ENCODE data around the gene DLST. TPM values are rescaled to one million over a fixed set of nuclear protein-coding genes. Genes with fewer than 3 reads are reported as not detected.

Gene DLST
- total RNA-seq, 1 donor from 2014 or later: 52.2 TPM

DNA sequence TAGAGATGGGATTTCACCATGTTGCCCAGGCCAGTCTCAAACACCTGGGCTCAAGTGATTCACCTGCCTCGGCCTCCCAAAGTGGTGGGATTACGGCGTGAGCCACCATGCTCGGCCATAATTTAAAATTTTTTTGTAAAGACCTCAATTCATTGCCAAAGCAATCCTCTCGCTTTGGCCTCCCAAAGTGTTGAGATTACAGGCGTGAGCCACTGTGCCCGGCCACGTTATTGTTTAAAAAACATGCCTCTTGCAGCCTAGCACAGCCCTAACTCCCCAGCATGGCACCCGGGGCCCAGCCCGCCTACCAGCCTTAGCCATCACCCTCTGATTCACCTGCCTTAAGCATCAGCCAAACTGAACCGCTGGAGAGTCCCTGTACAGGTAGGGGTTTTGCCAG is 54.4 kb downstream of the DLST start:
- Histone ChIP-seq H3K9ac (no peak overlapping the region), H3K27me3 (no peaks in the 10 kb centered on the region), H3K4me3 (no peak overlapping the region), H4K20me1 (ENCODE audit: low read depth) (no peaks in the 10 kb centered on the region), H3K4me1 (no peaks in the 10 kb centered on the region), H2AFZ (replicated peaks) (no peak overlapping the region), H3K36me3 (no peaks in the 10 kb centered on the region), H3F3A (ENCODE audit: low read depth) (no peaks in the 10 kb centered on the region), H3K9me3 (ENCODE audit: low read depth) (no peaks in the 10 kb centered on the region), H3K79me2 (ENCODE audit: low read depth) (no peaks in the 10 kb centered on the region), H3K4me2 (no peak overlapping the region), H3K27ac (no peak overlapping the region)
- TF ChIP-seq EZH2 (IDR thresholded peaks at IDR 0.05) (no peak), EZH2phosphoT487 (IDR thresholded peaks at IDR 0.05) (no peak)
- TF ChIP-seq, protein P1, sequence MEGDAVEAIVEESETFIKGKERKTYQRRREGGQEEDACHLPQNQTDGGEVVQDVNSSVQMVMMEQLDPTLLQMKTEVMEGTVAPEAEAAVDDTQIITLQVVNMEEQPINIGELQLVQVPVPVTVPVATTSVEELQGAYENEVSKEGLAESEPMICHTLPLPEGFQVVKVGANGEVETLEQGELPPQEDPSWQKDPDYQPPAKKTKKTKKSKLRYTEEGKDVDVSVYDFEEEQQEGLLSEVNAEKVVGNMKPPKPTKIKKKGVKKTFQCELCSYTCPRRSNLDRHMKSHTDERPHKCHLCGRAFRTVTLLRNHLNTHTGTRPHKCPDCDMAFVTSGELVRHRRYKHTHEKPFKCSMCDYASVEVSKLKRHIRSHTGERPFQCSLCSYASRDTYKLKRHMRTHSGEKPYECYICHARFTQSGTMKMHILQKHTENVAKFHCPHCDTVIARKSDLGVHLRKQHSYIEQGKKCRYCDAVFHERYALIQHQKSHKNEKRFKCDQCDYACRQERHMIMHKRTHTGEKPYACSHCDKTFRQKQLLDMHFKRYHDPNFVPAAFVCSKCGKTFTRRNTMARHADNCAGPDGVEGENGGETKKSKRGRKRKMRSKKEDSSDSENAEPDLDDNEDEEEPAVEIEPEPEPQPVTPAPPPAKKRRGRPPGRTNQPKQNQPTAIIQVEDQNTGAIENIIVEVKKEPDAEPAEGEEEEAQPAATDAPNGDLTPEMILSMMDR (IDR thresholded peaks at IDR 0.05): no peak
- Mint-ChIP-seq H3K4me3 (no peak overlapping the region), H3K27ac (no peak overlapping the region), H3K36me3 (no peaks in the 10 kb centered on the region), H3K27me3 (ENCODE audit: insufficient read depth, low read depth) (no peaks in the 10 kb centered on the region), H3K4me1 (no peaks in the 10 kb centered on the region), H3K9me3 (no peaks in the 10 kb centered on the region)
- no peak for DNase-seq (ENCODE audit: low spot score)

DNA sequence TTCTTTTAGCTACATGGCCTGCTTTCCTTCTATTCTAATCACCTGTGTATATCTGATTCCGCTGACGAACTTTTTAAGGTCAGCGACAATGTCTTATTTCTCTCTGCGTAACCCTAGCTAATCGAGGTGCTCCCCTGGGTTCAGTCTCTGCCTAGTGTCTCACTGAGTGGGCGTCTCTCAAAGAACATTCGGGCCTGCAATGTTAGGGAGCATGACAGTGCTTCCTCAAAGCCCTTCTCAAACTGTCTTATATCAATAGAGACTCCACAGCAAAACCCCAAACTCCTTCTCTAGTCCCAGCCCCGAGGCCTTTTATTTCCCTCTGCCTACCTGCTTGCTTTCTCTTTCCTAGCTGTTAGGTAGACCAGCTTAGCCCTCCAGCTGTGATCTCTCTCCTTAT is 55.0 kb downstream of the DLST start:
- Histone ChIP-seq H3K36me3 (no peaks in the 10 kb centered on the region), H2AFZ (replicated peaks) (no peak overlapping the region), H3K79me2 (ENCODE audit: low read depth) (no peaks in the 10 kb centered on the region), H3K9ac (no peak overlapping the region), H3K27me3 (no peaks in the 10 kb centered on the region), H3K4me2 (no peak overlapping the region), H4K20me1 (ENCODE audit: low read depth) (no peaks in the 10 kb centered on the region), H3K27ac (no peak overlapping the region), H3K9me3 (ENCODE audit: low read depth) (no peaks in the 10 kb centered on the region), H3K4me3 (no peak overlapping the region), H3K4me1 (no peaks in the 10 kb centered on the region), H3F3A (ENCODE audit: low read depth) (no peaks in the 10 kb centered on the region)
- H3K4me1 Mint-ChIP-seq: peaks cover 3% of the 10 kb centered on the region
- H3K9me3 Mint-ChIP-seq: no peaks in the 10 kb centered on the region
- H3K27ac Mint-ChIP-seq: no peak overlapping the region
- H3K4me3 Mint-ChIP-seq: no peak overlapping the region
- no peak for TF ChIP-seq EZH2 (IDR thresholded peaks at IDR 0.05)
- no peak for TF ChIP-seq EZH2phosphoT487 (IDR thresholded peaks at IDR 0.05)
- TF ChIP-seq, protein P1 (IDR thresholded peaks at IDR 0.05): no peak
- H3K36me3 Mint-ChIP-seq: no peaks in the 10 kb centered on the region
- DNase-seq (ENCODE audit: low spot score): no peak
- H3K27me3 Mint-ChIP-seq (ENCODE audit: insufficient read depth, low read depth): no peaks in the 10 kb centered on the region

DNA sequence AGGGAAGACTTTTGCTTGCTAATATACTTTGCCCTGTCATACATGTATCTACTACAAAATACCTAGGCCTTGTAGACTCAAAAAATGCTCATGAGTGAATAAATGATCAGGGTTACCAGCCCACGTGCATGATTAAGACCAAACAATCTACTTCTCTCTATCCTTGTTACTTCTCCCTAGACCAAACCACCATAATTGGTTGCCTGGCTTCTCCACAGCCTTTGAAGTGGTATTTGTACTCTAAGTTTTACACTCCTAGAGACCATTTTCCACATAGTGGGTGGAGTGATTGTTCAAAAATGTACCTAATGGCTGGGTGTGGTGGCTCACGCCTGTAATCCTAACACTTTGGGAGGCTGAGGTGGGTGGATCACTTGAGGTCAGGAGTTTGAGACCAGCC is 55.5 kb downstream of the DLST start:
- Histone ChIP-seq H2AFZ (replicated peaks) (no peak overlapping the region), H3K4me3 (no peak overlapping the region), H3K79me2 (ENCODE audit: low read depth) (no peaks in the 10 kb centered on the region), H3K4me1 (no peaks in the 10 kb centered on the region), H3K27me3 (no peaks in the 10 kb centered on the region), H3K36me3 (no peaks in the 10 kb centered on the region), H3K9ac (no peak overlapping the region), H3K27ac (no peak overlapping the region), H4K20me1 (ENCODE audit: low read depth) (no peaks in the 10 kb centered on the region), H3K4me2 (no peak overlapping the region), H3K9me3 (ENCODE audit: low read depth) (no peaks in the 10 kb centered on the region), H3F3A (ENCODE audit: low read depth) (no peaks in the 10 kb centered on the region)
- TF ChIP-seq EZH2 (IDR thresholded peaks at IDR 0.05) (no peak), EZH2phosphoT487 (IDR thresholded peaks at IDR 0.05) (no peak)
- TF ChIP-seq, protein P1 (IDR thresholded peaks at IDR 0.05): no peak
- DNase-seq (ENCODE audit: low spot score): no peak
- Mint-ChIP-seq H3K27me3 (ENCODE audit: insufficient read depth, low read depth) (no peaks in the 10 kb centered on the region), H3K4me3 (no peak overlapping the region), H3K27ac (no peak overlapping the region), H3K4me1 (peaks cover 6% of the 10 kb centered on the region), H3K9me3 (no peaks in the 10 kb centered on the region), H3K36me3 (no peaks in the 10 kb centered on the region)
